A673 (cell line): Measurements from ENCODE around the gene CACNA2D3. TPM values are rescaled to one million over a fixed set of nuclear protein-coding genes. Genes with fewer than 3 reads are reported as not detected.

Experiments
- BruUV-seq: library from RNA; stranded (reverse); fragments of 400-500 nt; replicated peaks from 2 replicates; lab custom pipeline; 2021; lab: Mats Ljungman, UMichigan
- CTCF ChIA-PET: fragments of 300-600 bp; sonication (Branson Sonifier 250); formaldehyde crosslinking; loops from one replicate; lab custom pipeline; 2022; ENCODE audit warnings: antibody characterized with exemption; lab: Charles Lee
- POLR2A ChIA-PET: fragments of 300-600 bp; sonication (Branson Sonifier 250); formaldehyde crosslinking; loops from one replicate; lab custom pipeline; 2022; ENCODE audit warnings: antibody characterized with exemption; ENCODE audit not compliant: low non-redundant PET; lab: Charles Lee
- DNase-seq: peaks from one replicate; pipeline ENCODE4 v3.0.0-alpha.2; 2015; ENCODE audit warnings: low spot score
- H3K27ac ChIP-seq: fragments of 200-600 bp; sonication (generic); 2 replicates; pipeline ENCODE4 v1.5.1; 2016; ENCODE audit warnings: mixed run types, low read depth, mild to moderate bottlenecking, mixed read lengths, antibody characterized with exemption, low read length; ENCODE audit not compliant: poor library complexity, severe bottlenecking
- H3K27me3 ChIP-seq: fragments of 200-600 bp; sonication (generic); replicated peaks from 2 replicates; pipeline ENCODE4 v1.6.1; 2017; ENCODE audit warnings: mixed run types, low read depth, mild to moderate bottlenecking, mixed read lengths, antibody characterized with exemption, low read length; ENCODE audit not compliant: insufficient read depth, poor library complexity
- H3K36me3 ChIP-seq: fragments of 200-600 bp; sonication (generic); 2 replicates; pipeline ENCODE4 v1.6.1; 2016; ENCODE audit warnings: mixed run types, mild to moderate bottlenecking, mixed read lengths, antibody characterized with exemption, low read length; ENCODE audit not compliant: insufficient read depth, poor library complexity, severe bottlenecking
- H3K4me1 ChIP-seq: fragments of 200-600 bp; sonication (generic); 2 replicates; pipeline ENCODE4 v1.6.1; 2017; ENCODE audit warnings: mixed run types, mild to moderate bottlenecking, mixed read lengths, antibody characterized with exemption, low read length; ENCODE audit not compliant: insufficient read depth, poor library complexity, severe bottlenecking
- H3K4me3 ChIP-seq: fragments of 200-600 bp; sonication (generic); 2 replicates; pipeline ENCODE4 v1.5.1; 2016; ENCODE audit warnings: low read depth, mixed run types, mild to moderate bottlenecking, mixed read lengths, low read length; ENCODE audit not compliant: poor library complexity, severe bottlenecking
- H3K9me3 ChIP-seq: fragments of 200-600 bp; sonication (generic); 2 replicates; pipeline ENCODE4 v1.6.1; 2016; ENCODE audit warnings: mixed run types, low read depth, mild to moderate bottlenecking, mixed read lengths, antibody characterized with exemption, low read length; ENCODE audit not compliant: poor library complexity, severe bottlenecking
- CTCF ChIP-seq: fragments of 300-800, 200-600 bp; sonication (generic); conservative IDR thresholded peaks from 2 replicates; pipeline ENCODE4 v1.5.1; 2017; ENCODE audit warnings: low read depth, mild to moderate bottlenecking, antibody characterized with exemption, low read length, moderate library complexity, mixed read lengths
- EZH2 ChIP-seq: fragments of 200-600 bp; sonication (generic); IDR thresholded peaks from 2 replicates; pipeline ENCODE4 v1.6.1; 2017; ENCODE audit warnings: borderline replicate concordance, low read depth, mild to moderate bottlenecking, mixed read lengths, antibody characterized with exemption, low read length; ENCODE audit not compliant: poor library complexity, severe bottlenecking
- intact Hi-C: fragments of 100-400 bp; cut with micrococcal nuclease; formaldehyde crosslinking; loops from one replicate; pipeline ENCODE4 v1.10.0; 2022; ENCODE audit not compliant: unreplicated experiment
- total RNA-seq: library from RNA; stranded (reverse); gene quantifications from 2 replicates; pipeline ENCODE4 v1.2.3, GENCODE V29; 2021

Gene CACNA2D3
- total RNA-seq, 1 experiment from 2014 or later = not detected

- intact Hi-C loops = no loop called here
- no peak for DNase-seq
- CTCF ChIA-PET = no interaction called here
- Histone ChIP-seq H3K36me3 (no peaks in the 10 kb centered on the region), H3K9me3 (no peaks in the 10 kb centered on the region), H3K4me3 (no peak overlapping the region), H3K27me3 (no peaks in the 10 kb centered on the region), H3K4me1 (no peaks in the 10 kb centered on the region), H3K27ac (no peak overlapping the region)
- TF ChIP-seq EZH2 (no peak), CTCF (no peak)
- no TSS peak for BruUV-seq
- POLR2A ChIA-PET = no interaction called here
Measured at GRCh38 chr3:55069950-55070349, 947.6 kb downstream of the CACNA2D3 start.

- no peaks in the 10 kb centered on the region for H3K4me1 ChIP-seq
- H3K4me3 ChIP-seq = no peak overlapping the region
- CTCF ChIA-PET = no interaction called here
- no peak overlapping the region for H3K27ac ChIP-seq
- no peaks in the 10 kb centered on the region for H3K36me3 ChIP-seq
- intact Hi-C loops = no loop called here
- no TSS peak for BruUV-seq
- no peaks in the 10 kb centered on the region for H3K27me3 ChIP-seq
- POLR2A ChIA-PET = no interaction called here
- TF ChIP-seq EZH2 = no peak
- no peaks in the 10 kb centered on the region for H3K9me3 ChIP-seq
- DNase-seq = no peak
Measured at GRCh38 chr3:55074796-55075195, 952.4 kb downstream of the CACNA2D3 start.

GRCh38 chr3:55075846-55076245 lies 953.5 kb downstream of the CACNA2D3 start:
- H3K36me3 ChIP-seq = no peaks in the 10 kb centered on the region
- BruUV-seq = no TSS peak
- TF ChIP-seq CTCF (no peak), EZH2 (no peak)
- no peak overlapping the region for H3K4me3 ChIP-seq
- no peak overlapping the region for H3K27ac ChIP-seq
- no peaks in the 10 kb centered on the region for H3K27me3 ChIP-seq
- ChIA-PET CTCF (no interaction called here), POLR2A (no interaction called here)
- intact Hi-C loops = no loop called here
- H3K4me1 ChIP-seq = no peaks in the 10 kb centered on the region
- no peaks in the 10 kb centered on the region for H3K9me3 ChIP-seq
- no peak for DNase-seq

GRCh38 chr3:55077726-55078125 lies 955.4 kb downstream of the CACNA2D3 start:
- CTCF ChIA-PET = no interaction called here
- intact Hi-C loops = no loop called here
- Histone ChIP-seq H3K27ac (no peak overlapping the region), H3K36me3 (no peaks in the 10 kb centered on the region), H3K4me3 (no peak overlapping the region), H3K9me3 (no peaks in the 10 kb centered on the region), H3K27me3 (no peaks in the 10 kb centered on the region), H3K4me1 (no peaks in the 10 kb centered on the region)
- POLR2A ChIA-PET = no interaction called here
- TF ChIP-seq EZH2 = no peak
- TF ChIP-seq CTCF = no peak
- no peak for DNase-seq
- no TSS peak for BruUV-seq
